Prostate gland (tissue), 2 donors: ENCODE results near the gene SEPTIN1. TPM values are rescaled to one million over a fixed set of nuclear protein-coding genes. Genes with fewer than 3 reads are reported as not detected.

Source experiments
- DNase-seq: peaks from one replicate; pipeline ENCODE4 v3.0.0-alpha.2; 2019; ENCODE audit warnings: low spot score
- H3K27ac ChIP-seq, 2 donors: fragments of 200-600 bp; sonication (generic); 2 replicates each; pipeline ENCODE4 v1.5.1; 2017 to 2019
- H3K27me3 ChIP-seq: fragments of 200-600 bp; sonication (generic); replicated peaks from 2 replicates; pipeline ENCODE4 v1.5.1; 2019; ENCODE audit not compliant: insufficient read depth
- H3K36me3 ChIP-seq, 2 donors: fragments of 200-600 bp; sonication (generic); 1 replicate in 1 of 2; 2 replicates in 1 of 2; pipeline versions ENCODE4 v1.5.1 to v1.8.1; 2017 to 2019
- H3K4me1 ChIP-seq: fragments of 200-600 bp; sonication (generic); replicated peaks from 2 replicates; pipeline ENCODE4 v1.5.1; 2019
- H3K4me3 ChIP-seq, 2 donors: fragments of 200-600 bp; sonication (generic); 2 replicates each; pipeline ENCODE4 v1.5.1; 2017 to 2019
- H3K9me3 ChIP-seq: fragments of 200-600 bp; sonication (generic); 2 replicates; pipeline ENCODE4 v1.5.1; 2017
- POLR2A ChIP-seq: fragments of 450-650 bp; IDR thresholded peaks from one replicate; pipeline ENCODE4 v1.6.1; 2016; ENCODE audit warnings: antibody characterized with exemption, mild to moderate bottlenecking
- POLR2AphosphoS5 ChIP-seq: sonication (generic); formaldehyde crosslinking; IDR thresholded peaks from one replicate; pipeline ENCODE4 v1.6.1; 2017; ENCODE audit warnings: antibody characterized with exemption
- WGBS: methylation state at CpG from one replicate; pipeline ENCODE4 v1.1.5; 2018; 5-methylcytosine and 5-hydroxymethylcytosine counted together
- intact Hi-C: fragments of 100-400 bp; cut with DNase I; formaldehyde crosslinking; loops from one replicate; pipeline ENCODE4 v1.14.2; 2022
- total RNA-seq, 2 donors: library from RNA; depleted of rRNA; stranded (reverse); fragments of >200 nt; gene quantifications; one replicate each; pipeline ENCODE4 v1.1.0, GENCODE V29; 2016
- TF ChIP-seq, protein P1 (sequence below), 4 experiments: fragments of 200-600 bp in 2 of 4; fragments of 450-650 bp in 2 of 4; sonication (generic) in 2 of 4; IDR thresholded peaks; 1 replicate in 3 of 4; 2 replicates in 1 of 4; pipeline ENCODE4 v1.5.1; 2016 to 2019; ENCODE audit warnings: antibody characterized with exemption in 4 of 4, mild to moderate bottlenecking in 2 of 4, moderate library complexity in 2 of 4

SEPTIN1 gene
- total RNA-seq, 2 donors from 2014 or later, result 3.0 to 4.2 TPM

DNA sequence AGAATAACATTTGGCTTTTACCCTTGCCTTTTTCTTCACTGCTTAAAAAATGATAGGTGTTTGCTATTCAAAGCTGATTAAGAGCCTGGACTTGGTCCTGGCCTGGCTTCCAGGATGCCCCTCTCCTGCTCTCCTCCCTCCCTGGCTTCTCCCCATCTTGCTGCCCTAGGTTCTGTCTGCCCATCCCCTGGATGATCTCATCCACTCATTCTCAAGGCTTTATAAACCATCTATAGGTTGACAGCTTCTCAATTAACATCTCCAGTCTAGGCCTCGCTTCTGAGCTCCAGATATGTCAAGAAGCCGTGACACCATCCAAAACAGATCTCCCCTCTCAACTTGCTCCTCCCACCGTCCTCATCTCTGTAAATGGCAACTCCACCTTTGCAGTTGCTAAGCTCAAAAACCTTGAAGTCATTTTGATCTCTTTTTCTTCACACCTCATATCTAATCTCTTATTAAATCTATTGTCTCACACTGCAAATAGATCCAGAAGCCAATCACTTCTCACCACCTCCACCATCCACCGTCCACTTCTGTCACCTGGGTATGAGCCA is 33.8 kb upstream of the SEPTIN1 start:
- intact Hi-C loops, result no loop called here
- no peak for DNase-seq
- no peaks in the 10 kb centered on the region for H3K4me1 ChIP-seq
- no peak overlapping the region for H3K27ac ChIP-seq
- H3K9me3 ChIP-seq, result no peaks in the 10 kb centered on the region
- no peaks in the 10 kb centered on the region for H3K27me3 ChIP-seq
- WGBS, result 92% methylated on average over 4 of the region's 4 CpGs
- H3K36me3 ChIP-seq, result no peaks in the 10 kb centered on the region
- TF ChIP-seq, protein P1, sequence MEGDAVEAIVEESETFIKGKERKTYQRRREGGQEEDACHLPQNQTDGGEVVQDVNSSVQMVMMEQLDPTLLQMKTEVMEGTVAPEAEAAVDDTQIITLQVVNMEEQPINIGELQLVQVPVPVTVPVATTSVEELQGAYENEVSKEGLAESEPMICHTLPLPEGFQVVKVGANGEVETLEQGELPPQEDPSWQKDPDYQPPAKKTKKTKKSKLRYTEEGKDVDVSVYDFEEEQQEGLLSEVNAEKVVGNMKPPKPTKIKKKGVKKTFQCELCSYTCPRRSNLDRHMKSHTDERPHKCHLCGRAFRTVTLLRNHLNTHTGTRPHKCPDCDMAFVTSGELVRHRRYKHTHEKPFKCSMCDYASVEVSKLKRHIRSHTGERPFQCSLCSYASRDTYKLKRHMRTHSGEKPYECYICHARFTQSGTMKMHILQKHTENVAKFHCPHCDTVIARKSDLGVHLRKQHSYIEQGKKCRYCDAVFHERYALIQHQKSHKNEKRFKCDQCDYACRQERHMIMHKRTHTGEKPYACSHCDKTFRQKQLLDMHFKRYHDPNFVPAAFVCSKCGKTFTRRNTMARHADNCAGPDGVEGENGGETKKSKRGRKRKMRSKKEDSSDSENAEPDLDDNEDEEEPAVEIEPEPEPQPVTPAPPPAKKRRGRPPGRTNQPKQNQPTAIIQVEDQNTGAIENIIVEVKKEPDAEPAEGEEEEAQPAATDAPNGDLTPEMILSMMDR (IDR thresholded peaks at IDR 0.05), result no peak
- TF ChIP-seq POLR2A (no peak), POLR2AphosphoS5 (no peak)
- no peak overlapping the region for H3K4me3 ChIP-seq

DNA sequence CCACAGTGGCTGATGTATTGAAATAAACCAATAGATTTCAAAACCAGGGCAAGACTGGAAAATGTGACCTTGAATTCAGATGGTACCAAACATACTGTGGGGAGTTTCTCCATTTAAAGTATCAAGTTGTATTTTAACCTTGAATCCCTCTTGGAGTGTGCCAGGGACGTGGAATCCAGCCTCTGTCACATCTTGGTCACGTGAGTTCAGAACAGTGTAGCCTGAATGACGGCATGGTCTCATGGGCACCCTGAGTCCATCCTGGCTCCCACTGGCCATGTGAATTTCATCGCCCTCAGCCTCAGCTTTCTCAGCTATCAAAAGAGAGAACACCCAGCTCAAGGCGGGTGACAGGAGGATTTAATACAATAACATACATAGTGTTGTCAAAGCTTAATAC is 31.8 kb upstream of the SEPTIN1 start:
- no peak overlapping the region for H3K4me3 ChIP-seq
- TF ChIP-seq POLR2A (no peak), POLR2AphosphoS5 (no peak)
- TF ChIP-seq, protein P1 (IDR thresholded peaks at IDR 0.05), result no peak
- H3K4me1 ChIP-seq, result no peaks in the 10 kb centered on the region
- no peaks in the 10 kb centered on the region for H3K27me3 ChIP-seq
- H3K36me3 ChIP-seq, result no peaks in the 10 kb centered on the region
- no peaks in the 10 kb centered on the region for H3K9me3 ChIP-seq
- H3K27ac ChIP-seq, result no peak overlapping the region
- WGBS, result 87% methylated on average over 5 of the region's 5 CpGs
- no peak for DNase-seq
- intact Hi-C loops, result no loop called here

DNA sequence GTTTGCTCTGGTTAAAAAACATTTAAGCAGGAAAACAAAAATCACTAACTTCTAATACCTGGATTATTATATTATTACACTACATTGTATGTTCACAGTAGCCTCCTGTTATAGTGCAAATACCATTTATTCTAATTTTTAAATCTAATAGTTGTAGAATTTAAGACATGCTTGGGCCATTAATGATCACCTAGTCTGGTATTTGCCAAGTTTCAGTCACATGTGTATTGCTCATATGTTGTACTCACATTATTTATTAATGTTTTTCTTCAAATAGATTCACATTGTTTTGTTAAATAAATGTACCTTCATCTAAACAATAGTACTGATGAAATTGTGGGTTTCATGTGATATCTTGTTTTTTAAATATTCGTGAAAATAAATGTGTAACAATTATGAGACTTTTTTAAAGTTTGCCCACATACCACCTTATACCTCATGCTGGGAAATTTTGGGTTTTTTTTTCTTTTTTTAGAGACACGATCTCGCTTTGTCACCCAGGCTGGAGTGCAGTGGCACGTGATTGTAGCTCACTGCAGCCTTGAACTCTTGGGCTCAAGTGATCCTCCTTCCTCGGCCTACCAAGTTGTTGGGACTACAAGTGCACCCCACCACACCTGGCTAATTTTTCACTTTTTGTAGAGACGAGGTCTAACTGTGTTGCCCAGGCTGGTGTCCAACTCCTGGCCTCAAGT is 30.9 kb upstream of the SEPTIN1 start:
- 86% methylated on average over 6 of the region's 6 CpGs for WGBS
- no peaks in the 10 kb centered on the region for H3K27me3 ChIP-seq
- H3K4me1 ChIP-seq, result no peaks in the 10 kb centered on the region
- TF ChIP-seq, protein P1 (IDR thresholded peaks at IDR 0.05), result no peak
- no peak for TF ChIP-seq POLR2AphosphoS5
- TF ChIP-seq POLR2A, result no peak
- H3K4me3 ChIP-seq, result no peak overlapping the region
- intact Hi-C loops, result no loop called here
- H3K27ac ChIP-seq, result no peak overlapping the region
- no peaks in the 10 kb centered on the region for H3K9me3 ChIP-seq
- no peaks in the 10 kb centered on the region for H3K36me3 ChIP-seq
- no peak for DNase-seq

DNA sequence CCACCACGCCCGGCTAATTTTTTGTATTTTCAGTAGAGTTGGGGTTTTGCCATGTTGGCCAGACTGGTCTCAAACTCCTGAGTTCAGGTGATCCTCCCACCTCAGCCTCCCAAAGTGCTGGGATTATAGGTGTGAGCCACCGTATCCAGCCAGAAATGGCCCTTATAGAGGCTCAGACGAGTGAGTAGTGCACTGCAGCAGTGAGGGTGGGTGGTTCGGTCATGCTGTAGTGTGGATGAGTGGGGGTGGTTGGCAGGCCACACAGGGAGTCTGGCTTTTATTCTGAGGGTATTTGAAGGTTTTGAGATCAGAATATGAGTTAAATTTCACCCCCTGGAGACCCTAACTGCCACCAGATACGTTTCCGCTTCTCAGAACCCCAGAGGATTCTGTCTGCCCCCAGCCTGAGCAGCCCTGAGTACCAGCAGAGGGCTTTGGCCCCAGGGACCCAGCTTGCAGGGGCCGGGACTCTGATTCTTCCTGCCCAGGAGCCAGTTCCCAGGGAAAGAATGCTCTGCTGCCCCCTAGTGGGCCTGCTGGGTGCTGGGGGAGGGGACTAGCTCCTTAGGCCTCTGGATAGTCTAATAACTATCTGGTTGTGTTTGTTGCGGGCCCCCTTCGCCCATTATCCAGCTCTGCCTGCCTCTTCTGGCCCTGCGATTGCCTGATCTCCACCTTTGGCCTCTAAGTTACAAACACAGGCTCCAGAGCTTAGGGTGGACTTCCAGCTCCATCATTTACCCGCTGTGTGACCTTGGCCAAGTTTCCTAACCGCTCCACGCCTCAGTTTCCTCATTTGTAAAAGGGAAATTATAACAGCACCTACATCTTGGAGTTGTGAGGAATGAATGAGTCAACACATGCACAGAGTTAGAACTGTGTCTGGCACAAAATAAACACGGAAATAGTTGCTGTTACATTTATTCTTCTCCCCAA is 27.0 kb upstream of the SEPTIN1 start:
- intact Hi-C loops, result loop anchor here (10.0 kb wide), 1 partner anchor 315 kb away; the partner anchor contains the start of genes TBX6 and YPEL3
- Histone ChIP-seq H3K27me3 (no peaks in the 10 kb centered on the region), H3K36me3 (no peaks in the 10 kb centered on the region), H3K27ac (no peak overlapping the region), H3K9me3 (no peaks in the 10 kb centered on the region), H3K4me1 (peaks cover 2% of the 10 kb centered on the region), H3K4me3 (no peak overlapping the region)
- no peak for TF ChIP-seq POLR2A
- peak; percentile 71 for TF ChIP-seq POLR2AphosphoS5
- TF ChIP-seq, protein P1 (IDR thresholded peaks at IDR 0.05), result peak; percentile 83 to 93 (median 92)
- WGBS, result 41% methylated on average over 15 of the region's 15 CpGs
- peak; percentile 84 for DNase-seq
